ENCODE data around the gene PIEZO1. TPM values are rescaled to one million over a fixed set of nuclear protein-coding genes. Genes with fewer than 3 reads are reported as not detected.

Gene PIEZO1
- total RNA-seq, 1 experiment from 2014 or later, result 138 TPM

- peak; percentile 74 for DNase-seq (ENCODE audit: low read depth)
These were observed 16.8 kb downstream of the PIEZO1 start for GRCh38 chr16:88768071-88768783.

GRCh38 chr16:88767546-88768070, 17.4 kb downstream of the PIEZO1 start:
- DNase-seq (ENCODE audit: low read depth), result no peak

GRCh38 chr16:88766975-88767374, 18.0 kb downstream of the PIEZO1 start:
- no peak for DNase-seq (ENCODE audit: low read depth)

- DNase-seq (ENCODE audit: low read depth), result no peak
These were observed 20.1 kb downstream of the PIEZO1 start for GRCh38 chr16:88764913-88765349.

- no peak for DNase-seq (ENCODE audit: low read depth)
These were observed 20.9 kb downstream of the PIEZO1 start for GRCh38 chr16:88764080-88764479.

GRCh38 chr16:88763502-88764053, 21.4 kb downstream of the PIEZO1 start:
- no peak for DNase-seq (ENCODE audit: low read depth)

- DNase-seq (ENCODE audit: low read depth), result no peak
These were observed 22.1 kb downstream of the PIEZO1 start for GRCh38 chr16:88762941-88763340.

- no peak for DNase-seq (ENCODE audit: low read depth)
These were observed 22.7 kb downstream of the PIEZO1 start for GRCh38 chr16:88762258-88762870.

GRCh38 chr16:88761830-88762229, 23.2 kb downstream of the PIEZO1 start:
- DNase-seq (ENCODE audit: low read depth), result no peak

- no peak for DNase-seq (ENCODE audit: low read depth)
These were observed 23.9 kb downstream of the PIEZO1 start for GRCh38 chr16:88761143-88761534.

- DNase-seq (ENCODE audit: low read depth), result no peak
These were observed 24.4 kb downstream of the PIEZO1 start for GRCh38 chr16:88760424-88761142.

- no peak for DNase-seq (ENCODE audit: low read depth)
These were observed 25.1 kb downstream of the PIEZO1 start for GRCh38 chr16:88759976-88760350.

- DNase-seq (ENCODE audit: low read depth), result no peak
These were observed 25.6 kb downstream of the PIEZO1 start for GRCh38 chr16:88759245-88759975.

GRCh38 chr16:88758944-88759244, 26.1 kb downstream of the PIEZO1 start:
- DNase-seq (ENCODE audit: low read depth), result no peak

GRCh38 chr16:88758227-88758943, 26.6 kb downstream of the PIEZO1 start:
- no peak for DNase-seq (ENCODE audit: low read depth)

- DNase-seq (ENCODE audit: low read depth), result no peak
These were observed 29.1 kb downstream of the PIEZO1 start for GRCh38 chr16:88755745-88756443.

GRCh38 chr16:88754912-88755744, 29.9 kb downstream of the PIEZO1 start:
- no peak for DNase-seq (ENCODE audit: low read depth)

GRCh38 chr16:88754109-88754911, 30.7 kb downstream of the PIEZO1 start:
- DNase-seq (ENCODE audit: low read depth), result no peak

GRCh38 chr16:88753602-88754001, 31.4 kb downstream of the PIEZO1 start:
- no peak for DNase-seq (ENCODE audit: low read depth)

Data from LHCN-M2 (cell line).